ENCODE results near the gene INKA1.

- no peak for TF ChIP-seq CTCF (IDR thresholded peaks at IDR 0.05)
- TF ChIP-seq POLR2A (IDR thresholded peaks at IDR 0.05): no peak
These were observed 15.5 kb upstream of the INKA1 start for GRCh38 chr3:49787536-49787935.

Measured in lower leg skin (tissue), 3 donors.